H1 (cell line): ENCODE data around the gene PLEKHA4. TPM values are rescaled to one million over a fixed set of nuclear protein-coding genes. Genes with fewer than 3 reads are reported as not detected.

ENCODE experiments used
- CTCF ChIA-PET: fragments of 300-600 bp; sonication (Branson Sonifier 250); formaldehyde crosslinking; loops from one replicate; lab custom pipeline; 2021; ENCODE audit not compliant: partially characterized antibody; lab: Charles Lee
- POLR2A ChIA-PET: fragments of 300-600 bp; sonication (Branson Sonifier 250); formaldehyde crosslinking; loops from one replicate; lab custom pipeline; 2021; ENCODE audit warnings: inconsistent platforms; ENCODE audit not compliant: partially characterized antibody; lab: Charles Lee
- DNase-seq, 2 experiments: peaks; one replicate each; pipeline versions ENCODE4 v3.0.0 to v3.0.0-alpha.2; 2010 to 2022; ENCODE audit warnings: low spot score in 2 of 2, low read depth in 1 of 2, mixed read lengths in 1 of 2
- FAIRE-seq: peaks from 2 replicates; lab custom pipeline; 2011; peaks lifted over from hg19 to GRCh38; lab: Jason Lieb, UNC
- H2AFZ ChIP-seq: 2 replicates; pipeline ENCODE4 v1.8.1; 2012; ENCODE audit warnings: low read length, inconsistent platforms
- H2AK5ac ChIP-seq: 2 replicates; pipeline ENCODE4 v1.6.1; 2013; ENCODE audit warnings: low read depth, low read length
- H2BK120ac ChIP-seq: replicated peaks from 2 replicates; pipeline ENCODE3; 2013; ENCODE audit warnings: low read depth, low read length, inconsistent platforms
- H2BK12ac ChIP-seq: 2 replicates; pipeline ENCODE4 v1.6.1; 2013; ENCODE audit warnings: low read depth, low read length
- H2BK15ac ChIP-seq: 2 replicates; pipeline ENCODE4 v1.6.1; 2013; ENCODE audit warnings: low read length
- H2BK20ac ChIP-seq: 2 replicates; pipeline ENCODE4 v1.6.1; 2013; ENCODE audit warnings: low read length
- H2BK5ac ChIP-seq: 2 replicates; pipeline ENCODE4 v1.6.1; 2013; ENCODE audit warnings: low read depth, low read length
- H3K14ac ChIP-seq: 2 replicates; pipeline ENCODE4 v1.6.1; 2013; ENCODE audit warnings: inconsistent platforms; ENCODE audit not compliant: insufficient read length
- H3K18ac ChIP-seq: 2 replicates; pipeline ENCODE4 v1.6.1; 2013; ENCODE audit warnings: low read length; ENCODE audit errors: extremely low read depth
- H3K23ac ChIP-seq: 2 replicates; pipeline ENCODE4 v1.6.1; 2013; ENCODE audit warnings: inconsistent platforms; ENCODE audit not compliant: insufficient read length
- H3K23me2 ChIP-seq: 2 replicates; pipeline ENCODE4 v1.6.1; 2013; ENCODE audit warnings: low read depth, low read length
- H3K27ac ChIP-seq: 2 replicates; pipeline ENCODE4 v1.6.1; 2011; ENCODE audit warnings: low read depth, low read length, inconsistent platforms
- H3K27me3 ChIP-seq, 4 experiments: replicated peaks in 1 of 4; 1 replicate in 1 of 4; 2 replicates in 3 of 4; pipeline versions ENCODE4 v1.6.1 to v1.8.1; 2011 to 2013; ENCODE audit warnings: low read length in 3 of 4, mild to moderate bottlenecking in 3 of 4, inconsistent platforms in 2 of 4, mixed read lengths in 2 of 4, moderate library complexity in 1 of 4; ENCODE audit not compliant: control insufficient read depth in 3 of 4, insufficient read depth in 3 of 4; ENCODE audit errors: extremely low read depth in 1 of 4
- H3K36me3 ChIP-seq, 4 experiments: 2 replicates each; pipeline versions ENCODE4 v1.6.1 to v1.8.1; 2011 to 2013; ENCODE audit warnings: mild to moderate bottlenecking in 4 of 4, low read length in 3 of 4, moderate library complexity in 2 of 4, control low read depth in 1 of 4, inconsistent platforms in 1 of 4; ENCODE audit not compliant: insufficient read depth in 4 of 4, control insufficient read depth in 2 of 4
- H3K4ac ChIP-seq: replicated peaks from 2 replicates; pipeline ENCODE3; 2013; ENCODE audit warnings: low read length, low read depth, mixed read lengths, inconsistent platforms; ENCODE audit not compliant: insufficient read length
- H3K4me1 ChIP-seq, 4 experiments: replicated peaks in 1 of 4; 1 replicate in 1 of 4; 2 replicates in 3 of 4; pipeline versions ENCODE4 v1.6.1 to v1.8.1; 2011 to 2013; ENCODE audit warnings: low read length in 3 of 4, inconsistent platforms in 2 of 4, mixed read lengths in 1 of 4; ENCODE audit not compliant: insufficient read depth in 4 of 4, control insufficient read depth in 3 of 4
- H3K4me2 ChIP-seq, 2 experiments: 2 replicates each; pipeline versions ENCODE4 v1.6.1 to v1.8.1; 2011 to 2013; ENCODE audit warnings: low read depth in 2 of 2, low read length in 2 of 2, control low read depth in 1 of 2, inconsistent platforms in 1 of 2, mild to moderate bottlenecking in 1 of 2; ENCODE audit not compliant: insufficient read depth in 1 of 2
- H3K4me3 ChIP-seq, 4 experiments: fragments of 200-600, 300-600 bp in 1 of 4; sonication (generic), shearing (Covaris generic), sonication (Bioruptor Twin) in 1 of 4; 2 replicates each; pipeline versions ENCODE4 v1.5.1 to v1.8.1; 2011 to 2016; ENCODE audit warnings: low read length in 4 of 4, low read depth in 3 of 4, control low read depth in 2 of 4, inconsistent platforms in 2 of 4, mild to moderate bottlenecking in 2 of 4, mixed read lengths in 1 of 4, moderate library complexity in 1 of 4; ENCODE audit not compliant: insufficient read depth in 2 of 4; ENCODE audit errors: extremely low read depth in 1 of 4
- H3K56ac ChIP-seq: replicated peaks from 2 replicates; pipeline ENCODE3; 2013; ENCODE audit warnings: low read depth, mild to moderate bottlenecking, mixed read lengths, low read length, inconsistent platforms; ENCODE audit not compliant: insufficient read length
- H3K79me1 ChIP-seq: 2 replicates; pipeline ENCODE4 v1.6.1; 2013; ENCODE audit warnings: low read depth, low read length, control low read depth
- H3K79me2 ChIP-seq, 2 experiments: 2 replicates each; pipeline versions ENCODE4 v1.6.1 to v1.8.1; 2012 to 2013; ENCODE audit warnings: low read length in 2 of 2, mild to moderate bottlenecking in 2 of 2, inconsistent platforms in 1 of 2; ENCODE audit not compliant: insufficient read depth in 2 of 2, control insufficient read depth in 1 of 2
- H3K9ac ChIP-seq, 4 experiments: replicated peaks in 1 of 4; 1 replicate in 1 of 4; 2 replicates in 3 of 4; pipeline versions ENCODE4 v1.6.1 to v1.8.1; 2011 to 2013; ENCODE audit warnings: low read depth in 3 of 4, low read length in 3 of 4, control low read depth in 2 of 4, mild to moderate bottlenecking in 2 of 4, moderate library complexity in 2 of 4, inconsistent platforms in 1 of 4; ENCODE audit errors: extremely low read depth in 1 of 4
- H3K9me3 ChIP-seq, 2 experiments: 2 replicates each; pipeline versions ENCODE4 v1.6.1 to v1.8.1; 2012 to 2013; ENCODE audit warnings: mild to moderate bottlenecking in 2 of 2, moderate library complexity in 2 of 2, control low read depth in 1 of 2, inconsistent platforms in 1 of 2, low read depth in 1 of 2, low read length in 1 of 2, mixed read lengths in 1 of 2; ENCODE audit not compliant: insufficient read depth in 2 of 2
- H4K20me1 ChIP-seq, 2 experiments: replicated peaks in 1 of 2; 2 replicates each; pipeline versions ENCODE3 to v1.8.1; 2011 to 2013; ENCODE audit warnings: inconsistent platforms in 2 of 2, low read length in 2 of 2, mild to moderate bottlenecking in 1 of 2; ENCODE audit not compliant: insufficient read depth in 2 of 2, control insufficient read depth in 1 of 2
- H4K5ac ChIP-seq: 2 replicates; pipeline ENCODE4 v1.6.1; 2013; ENCODE audit warnings: low read length, low read depth, mixed read lengths, inconsistent platforms; ENCODE audit not compliant: insufficient read length
- H4K8ac ChIP-seq: 2 replicates; pipeline ENCODE4 v1.8.0; 2013; ENCODE audit warnings: mild to moderate bottlenecking, moderate library complexity, low read length, inconsistent platforms; ENCODE audit not compliant: insufficient read depth; ENCODE audit errors: extremely low read depth
- H4K91ac ChIP-seq: replicated peaks from 2 replicates; pipeline ENCODE3; 2013; ENCODE audit warnings: low read length, mixed read lengths, inconsistent platforms; ENCODE audit not compliant: insufficient read length
- ASH2L ChIP-seq: fragments of 200-600, 300-600 bp; sonication (generic); IDR thresholded peaks from one replicate; pipeline ENCODE4 v1.7.1; 2017; ENCODE audit warnings: low read length
- CBX8 ChIP-seq: fragments of 300-800, 300-1000 bp; sonication (generic); IDR thresholded peaks from 2 replicates; pipeline ENCODE4 v1.7.1; 2016; ENCODE audit warnings: low read depth, low read length, borderline replicate concordance
- CHD1 ChIP-seq: IDR thresholded peaks from 2 replicates; pipeline ENCODE4 v1.6.1; 2012; ENCODE audit warnings: low read depth, low read length, improper control_type of control experiment
- FOSL1 ChIP-seq: IDR thresholded peaks from 2 replicates; pipeline ENCODE4 v1.6.1; 2011; ENCODE audit warnings: mild to moderate bottlenecking, low read depth, low read length, moderate library complexity; ENCODE audit not compliant: insufficient read depth
- HDAC6 ChIP-seq: IDR thresholded peaks from one replicate; pipeline ENCODE4 v1.7.1; 2012; ENCODE audit warnings: low read depth, mild to moderate bottlenecking, inconsistent platforms, low read length, moderate library complexity
- KDM1A ChIP-seq: fragments of 200-600, 300-600 bp; sonication (generic); IDR thresholded peaks from 2 replicates; pipeline ENCODE4 v1.7.1; 2016; ENCODE audit warnings: mild to moderate bottlenecking, low read length, borderline replicate concordance
- KDM5A ChIP-seq: fragments of 200-600 bp; IDR thresholded peaks from 2 replicates; pipeline ENCODE4 v1.7.1; 2012; ENCODE audit warnings: mild to moderate bottlenecking, low read length, inconsistent platforms, mixed read lengths
- POU5F1 ChIP-seq: IDR thresholded peaks from 2 replicates; pipeline ENCODE4 v1.6.1; 2011; ENCODE audit warnings: low read depth, mild to moderate bottlenecking, low read length, moderate library complexity
- RAD21 ChIP-seq, 2 experiments: IDR thresholded peaks in 1 of 2; conservative IDR thresholded peaks in 1 of 2; 2 replicates each; pipeline ENCODE4 v1.6.1; 2011; ENCODE audit warnings: low read depth in 2 of 2, low read length in 2 of 2, improper control_type of control experiment in 1 of 2, inconsistent platforms in 1 of 2, mild to moderate bottlenecking in 1 of 2, moderate library complexity in 1 of 2
- SIX5 ChIP-seq: IDR thresholded peaks from 2 replicates; pipeline ENCODE4 v1.6.1; 2011; ENCODE audit warnings: mild to moderate bottlenecking, low read depth, low read length
- WGBS, 2 experiments: shearing (Covaris generic) in 1 of 2; methylation state at CpG; one replicate each; pipeline versions ENCODE4 v1.1.6 to v1.1.7; 2013 to 2015; ENCODE audit warnings: low lambda C conversion rate in 2 of 2, mixed read lengths in 2 of 2, inconsistent platforms in 1 of 2, low coverage in 1 of 2, missing lambda C conversion rate in 1 of 2; ENCODE audit not compliant: insufficient replicate concordance in 2 of 2, insufficient coverage in 1 of 2, insufficient read length in 1 of 2; ENCODE audit errors: extremely low coverage in 1 of 2, missing lambda C conversion rate in 1 of 2; 5-methylcytosine and 5-hydroxymethylcytosine counted together
- polyA plus RNA-seq, 7 experiments: library from polyadenylated mRNA; depleted of rRNA in 3 of 7; stranded (reverse) in 5 of 7; unstranded in 2 of 7; fragments of >200 nt in 5 of 7; fragments of 200-250 nt in 2 of 7; gene quantifications; 1 replicate in 5 of 7; 2 replicates in 1 of 7; 4 replicates in 1 of 7; pipeline versions ENCODE4 v1.2.1 to v1.2.3, GENCODE V29; 2011 to 2013; ENCODE audit warnings: missing spikeins in 2 of 7, mixed read lengths in 2 of 7
- total RNA-seq: library from RNA; stranded (reverse); fragmentation: NEBNext Ultra II Directional; extraction: Animal tissue kit (Norgen Biotek cat#: 25700); gene quantifications from 2 replicates; pipeline ENCODE4 v1.2.1, GENCODE V29; 2021

Gene PLEKHA4
- total and polyA plus RNA-seq, 2 of the 8 experiments (the other 6 are each of a cell fraction or from before 2014, with no cell fraction given) = 8.2 to 18.0 TPM

DNA sequence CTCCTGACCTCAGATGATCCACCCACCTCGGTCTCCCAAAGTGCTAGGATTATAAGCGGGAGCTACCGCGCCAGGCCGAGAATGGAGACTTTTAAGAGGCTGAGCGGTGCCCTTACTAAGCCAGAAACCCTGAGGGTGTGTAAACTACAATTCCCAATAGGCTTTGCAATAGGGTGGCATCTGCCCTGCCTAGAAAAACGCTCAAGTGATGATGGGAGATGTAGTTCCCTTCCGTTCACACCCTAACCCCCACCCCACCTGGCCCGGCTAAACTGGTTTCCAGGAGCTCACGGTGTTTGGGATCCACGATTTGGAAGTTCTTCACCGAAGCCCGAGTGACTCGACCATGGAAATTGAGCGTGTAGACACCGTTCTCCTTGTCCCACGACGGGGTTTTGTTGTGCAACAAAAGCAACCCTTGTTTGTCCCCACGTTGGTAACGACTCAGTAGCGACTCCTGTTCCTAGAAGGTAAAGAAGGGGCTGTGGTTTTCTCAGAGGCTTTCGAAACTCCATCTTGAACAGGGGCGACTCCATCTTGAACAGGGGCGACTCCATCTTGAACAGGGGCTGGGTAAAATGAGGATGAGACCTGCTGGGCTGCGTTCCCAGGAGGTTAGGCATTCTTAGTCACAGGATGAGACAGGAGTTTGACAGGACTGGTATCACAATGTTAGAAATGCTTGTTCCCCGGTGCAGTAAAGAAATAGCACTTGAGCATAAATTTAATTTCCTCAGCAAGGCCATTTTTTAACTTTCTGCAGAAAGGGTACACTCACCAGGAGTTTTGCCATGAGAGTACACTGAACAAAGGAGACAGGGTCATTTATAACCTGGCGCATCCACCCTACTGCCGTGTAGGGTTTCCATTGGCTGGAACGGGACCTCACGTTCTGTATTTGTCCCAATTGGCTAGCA, 13.6 kb upstream of the PLEKHA4 start:
- H3K18ac ChIP-seq = no peak overlapping the region
- no peak overlapping the region for H2AK5ac ChIP-seq
- H4K91ac ChIP-seq = no peak overlapping the region
- no peak overlapping the region for H3K4me2 ChIP-seq
- no peak overlapping the region for H3K4ac ChIP-seq
- peak overlapping the region; percentile 58; the same call in 1 of the 2 replicates for H2AFZ ChIP-seq
- no peak overlapping the region for H3K14ac ChIP-seq
- no peak overlapping the region for H3K9ac ChIP-seq
- no peak overlapping the region for H3K23ac ChIP-seq
- no peaks in the 10 kb centered on the region for H3K79me2 ChIP-seq
- H4K8ac ChIP-seq = peak overlapping the region; percentile 53; the same call in 1 of the 2 replicates
- H2BK15ac ChIP-seq = no peak overlapping the region
- 0 out of 2 replicates have a peak overlapping the region, but pooled peaks have one; percentile 74 for H2BK20ac ChIP-seq
- no peaks in the 10 kb centered on the region for H3K9me3 ChIP-seq
- ChIA-PET POLR2A (interaction anchor here (0.9 to 8.3 kb wide), 12 partner anchors 8 to 263 kb away, joined by 3 to 115 read pairs (median 4); partner anchors contain the start of genes FTL, GYS1, NUCB1 and PPP1R15A), CTCF (interaction anchor here (0.8 to 1.9 kb wide), 5 partner anchors 9 to 89 kb away, joined by 3 to 9 read pairs (median 4); no protein-coding TSS in a partner anchor)
- H2BK5ac ChIP-seq = no peak overlapping the region
- no peak overlapping the region for H3K4me3 ChIP-seq
- H3K56ac ChIP-seq = no peak overlapping the region
- peak; percentile 33 to 83 for DNase-seq
- H3K79me1 ChIP-seq = no peaks in the 10 kb centered on the region
- peak overlapping the region; percentile 45; the same call in 1 of the 2 replicates for H2BK12ac ChIP-seq
- no peaks in the 10 kb centered on the region; a peak in 1 of 8 replicates for H3K36me3 ChIP-seq
- no peak overlapping the region for H2BK120ac ChIP-seq
- no peaks in the 10 kb centered on the region for H3K23me2 ChIP-seq
- no peaks in the 10 kb centered on the region for H4K20me1 ChIP-seq
- no peaks in the 10 kb centered on the region for H3K27me3 ChIP-seq
- H3K27ac ChIP-seq = 0 out of 2 replicates have a peak overlapping the region, but pooled peaks have one; percentile 5
- 77% methylated on average over 30 of the region's 30 CpGs; no CpG with 5 or more reads in 1 of the 2 experiments for WGBS, 2 experiments
- H3K4me1 ChIP-seq = peaks cover 0 to 6% (median 0%) of the 10 kb centered on the region in 4 experiments; a peak in 1 of 7 replicates
- H4K5ac ChIP-seq = no peak overlapping the region
- FAIRE-seq = peak; percentile 50
- TF ChIP-seq FOSL1 = no peak
- no peak for TF ChIP-seq KDM5A
- no peak for TF ChIP-seq RAD21 (IDR thresholded peaks at IDR 0.05 in 1 of 2, conservative IDR thresholded peaks at IDR 0.05 in 1 of 2; ENCODE audit: low read depth in 2 of 2, low read length in 2 of 2)
- TF ChIP-seq CHD1 = no peak
- TF ChIP-seq CBX8 = no peak
- TF ChIP-seq KDM1A = peak; percentile 57; the same call in 1 of the 2 replicates
- TF ChIP-seq POU5F1 = no peak
- peak; percentile 98 for TF ChIP-seq SIX5
- TF ChIP-seq ASH2L = peak; percentile 62
- no peak for TF ChIP-seq HDAC6
